HG03175 (cell line): ENCODE data around the gene MAST2.
"Not testable (repeated sequence)": the region's sequence is repeated elsewhere in the genome, so short reads cannot be mapped to it uniquely, and the experiment has no call there.

Source experiments
- ATAC-seq: cut with Tn5 transposase; IDR thresholded peaks from one replicate; pipeline ENCODE4 v1.9.1; 2021; ENCODE audit warnings: mild to moderate bottlenecking, moderate library complexity; ENCODE audit not compliant: unreplicated experiment

MAST2 gene

GRCh38 chr1:45891087-45891486, 87.7 kb downstream of the MAST2 start:
- ATAC-seq: no peak

- ATAC-seq: no peak
Measured at GRCh38 chr1:45892068-45892785, 88.8 kb downstream of the MAST2 start.

GRCh38 chr1:45894331-45894730, 90.9 kb downstream of the MAST2 start:
- no peak for ATAC-seq

- no peak for ATAC-seq
Measured at GRCh38 chr1:45894921-45895320, 91.5 kb downstream of the MAST2 start.

- ATAC-seq: no peak
Measured at GRCh38 chr1:45895406-45895805, 92.0 kb downstream of the MAST2 start.

GRCh38 chr1:45906883-45907282, 103.5 kb downstream of the MAST2 start:
- ATAC-seq: no peak

- no peak for ATAC-seq
Measured at GRCh38 chr1:45908611-45909140, 105.3 kb downstream of the MAST2 start.

GRCh38 chr1:45911634-45912033, 108.2 kb downstream of the MAST2 start:
- no peak for ATAC-seq

- ATAC-seq: no peak
Measured at GRCh38 chr1:45913183-45913683, 109.8 kb downstream of the MAST2 start.

GRCh38 chr1:45913731-45914501, 110.5 kb downstream of the MAST2 start:
- no peak for ATAC-seq

- no peak for ATAC-seq
Measured at GRCh38 chr1:45914836-45915235, 111.4 kb downstream of the MAST2 start.

GRCh38 chr1:45922374-45922773, 119.0 kb downstream of the MAST2 start:
- no peak for ATAC-seq

- ATAC-seq: no peak
Measured at GRCh38 chr1:45922813-45923212, 119.4 kb downstream of the MAST2 start.

GRCh38 chr1:45923343-45923742, 119.9 kb downstream of the MAST2 start:
- no peak for ATAC-seq

- ATAC-seq: no peak
Measured at GRCh38 chr1:45924736-45925135, 121.3 kb downstream of the MAST2 start.

GRCh38 chr1:45925728-45926287, 122.4 kb downstream of the MAST2 start:
- no peak for ATAC-seq

- ATAC-seq: no peak
Measured at GRCh38 chr1:45926330-45926729, 122.9 kb downstream of the MAST2 start.

- ATAC-seq: not testable (repeated sequence)
Measured at GRCh38 chr1:45927231-45927915, 124.0 kb downstream of the MAST2 start.

- no peak for ATAC-seq
Measured at GRCh38 chr1:45928486-45929205, 125.2 kb downstream of the MAST2 start.

- ATAC-seq: no peak
Measured at GRCh38 chr1:45929257-45929687, 125.9 kb downstream of the MAST2 start.
